Keratinocyte (primary cell): Measurements from ENCODE around the gene MARS1. TPM values are rescaled to one million over a fixed set of nuclear protein-coding genes. Genes with fewer than 3 reads are reported as not detected.

ENCODE experiments used
- DNase-seq: peaks from one replicate; pipeline ENCODE4 v3.0.0-alpha.2; 2011; ENCODE audit warnings: low read depth, missing footprints, low spot score
- FAIRE-seq: peaks from 2 replicates; lab custom pipeline; 2011; peaks lifted over from hg19 to GRCh38; lab: Jason Lieb, UNC
- H2AFZ ChIP-seq: 2 replicates; pipeline ENCODE4 v1.6.0; 2012; ENCODE audit warnings: low read length, control low read depth, inconsistent platforms; ENCODE audit not compliant: control insufficient read depth
- H3K27ac ChIP-seq: 2 replicates; pipeline ENCODE4 v1.5.1; 2011; ENCODE audit warnings: low read length; ENCODE audit not compliant: control insufficient read depth, insufficient read depth
- H3K27me3 ChIP-seq: 3 replicates; pipeline ENCODE4 v1.6.0; 2011; ENCODE audit warnings: low read length; ENCODE audit not compliant: control insufficient read depth, insufficient read depth; ENCODE audit errors: extremely low read depth
- H3K36me3 ChIP-seq, 2 experiments: 2 replicates in 1 of 2; 3 replicates in 1 of 2; pipeline ENCODE4 v1.5.1; 2011; ENCODE audit warnings: low read length in 2 of 2, mild to moderate bottlenecking in 1 of 2; ENCODE audit not compliant: control insufficient read depth in 2 of 2, insufficient read depth in 2 of 2; ENCODE audit errors: extremely low read depth in 1 of 2
- H3K4me1 ChIP-seq: 3 replicates; pipeline ENCODE4 v1.5.1; 2011; ENCODE audit warnings: low read length; ENCODE audit not compliant: control insufficient read depth, insufficient read depth; ENCODE audit errors: extremely low read depth
- H3K4me2 ChIP-seq: 3 replicates; pipeline ENCODE4 v1.6.0; 2011; ENCODE audit warnings: low read depth, low read length; ENCODE audit not compliant: control insufficient read depth, insufficient read depth; ENCODE audit errors: extremely low read depth
- H3K4me3 ChIP-seq, 3 experiments: fragments of 200-600 bp in 1 of 3; sonication (generic) in 1 of 3; 2 replicates in 2 of 3; 3 replicates in 1 of 3; pipeline ENCODE4 v1.5.1; 2011 to 2016; ENCODE audit warnings: low read length in 3 of 3, mild to moderate bottlenecking in 3 of 3, control low read depth in 2 of 3, inconsistent platforms in 1 of 3, low read depth in 1 of 3, mixed read lengths in 1 of 3, mixed run types in 1 of 3, moderate library complexity in 1 of 3; ENCODE audit not compliant: control insufficient read depth in 2 of 3, insufficient read depth in 2 of 3; ENCODE audit errors: extremely low read depth in 1 of 3
- H3K79me2 ChIP-seq: 2 replicates; pipeline ENCODE4 v1.6.0; 2012; ENCODE audit warnings: low read length; ENCODE audit not compliant: control insufficient read depth, insufficient read depth
- H3K9ac ChIP-seq: 3 replicates; pipeline ENCODE4 v1.6.0; 2011; ENCODE audit warnings: low read length; ENCODE audit not compliant: control insufficient read depth, insufficient read depth; ENCODE audit errors: extremely low read depth
- H3K9me1 ChIP-seq: 3 replicates; pipeline ENCODE4 v1.6.0; 2011; ENCODE audit warnings: low read length; ENCODE audit not compliant: control insufficient read depth, insufficient read depth; ENCODE audit errors: extremely low read depth
- H3K9me3 ChIP-seq: 2 replicates; pipeline ENCODE4 v1.5.1; 2012; ENCODE audit warnings: low read depth, low read length; ENCODE audit not compliant: control insufficient read depth
- H4K20me1 ChIP-seq: 3 replicates; pipeline ENCODE4 v1.6.0; 2011; ENCODE audit warnings: low read length; ENCODE audit not compliant: control insufficient read depth, insufficient read depth; ENCODE audit errors: extremely low read depth
- CTCF ChIP-seq, 3 experiments: IDR thresholded peaks in 1 of 3; conservative IDR thresholded peaks in 1 of 3; optimal IDR thresholded peaks in 1 of 3; 2 replicates in 2 of 3; 3 replicates in 1 of 3; pipeline versions ENCODE3 to v1.5.1; 2011; ENCODE audit warnings: low read length in 3 of 3, mild to moderate bottlenecking in 3 of 3, moderate library complexity in 2 of 3, control low read depth in 1 of 3, inconsistent platforms in 1 of 3; ENCODE audit not compliant: insufficient read depth in 2 of 3; ENCODE audit errors: extremely low read depth in 1 of 3
- EZH2 ChIP-seq: IDR thresholded peaks from one replicate; pipeline ENCODE4 v1.6.1; 2012; ENCODE audit warnings: inconsistent platforms, mild to moderate bottlenecking, low read length, moderate library complexity
- dilution Hi-C: fragments of 300-500 bp; cut with MboI; formaldehyde crosslinking; loops from one replicate; pipeline ENCODE4 v1.7.0; 2020; ENCODE audit warnings: low sequenced_read_pairs; ENCODE audit not compliant: extremely low pct_ligation_motif_present
- polyA plus RNA-seq, 5 experiments: library from polyadenylated mRNA; depleted of rRNA in 3 of 5; stranded (reverse) in 3 of 5; stranded (forward) in 1 of 5; unstranded in 1 of 5; fragments of >200 nt; gene quantifications; 1 replicate in 1 of 5; 2 replicates in 3 of 5; 3 replicates in 1 of 5; pipeline versions ENCODE4 v1.2.1 to v1.2.3, GENCODE V29; 2011 to 2012; ENCODE audit warnings: missing spikeins in 2 of 5, low read depth in 1 of 5, low replicate concordance in 1 of 5

MARS1 gene
- polyA plus RNA-seq, 1 donor (not counting 4 experiments of a cell fraction or from before 2014, with no cell fraction given), result 125 TPM

DNA sequence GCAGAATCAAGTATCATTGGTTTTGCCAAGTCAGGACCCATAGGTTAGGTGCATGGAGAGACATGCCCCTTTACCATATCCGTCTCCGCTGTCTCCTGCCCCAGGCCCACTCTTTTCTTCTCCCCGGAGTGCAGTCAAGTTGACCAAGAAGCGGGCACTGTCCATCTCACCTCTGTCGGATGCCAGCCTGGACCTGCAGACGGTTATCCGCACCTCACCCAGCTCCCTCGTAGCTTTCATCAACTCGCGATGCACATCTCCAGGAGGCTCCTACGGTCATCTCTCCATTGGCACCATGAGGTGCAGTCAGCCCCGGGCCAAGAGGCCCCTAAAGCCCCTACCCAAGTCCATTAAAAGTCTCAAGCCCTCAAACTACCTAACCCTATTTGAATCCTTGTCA is 23.3 kb upstream of the MARS1 start:
- peaks cover 15% of the 10 kb centered on the region for H3K4me1 ChIP-seq
- no peaks in the 10 kb centered on the region for H3K36me3 ChIP-seq
- no peak overlapping the region for H3K4me2 ChIP-seq
- no peaks in the 10 kb centered on the region for H4K20me1 ChIP-seq
- FAIRE-seq (no peak), DNase-seq (no peak)
- dilution Hi-C loops, result no loop called here
- no peaks in the 10 kb centered on the region for H3K79me2 ChIP-seq
- H3K9ac ChIP-seq, result no peak overlapping the region
- H3K27ac ChIP-seq, result no peak overlapping the region
- H3K27me3 ChIP-seq, result peaks cover 42% of the 10 kb centered on the region
- H3K4me3 ChIP-seq, result no peak overlapping the region
- no peak overlapping the region for H2AFZ ChIP-seq
- TF ChIP-seq CTCF (optimal IDR thresholded peaks at IDR 0.05 in 1 of 3, IDR thresholded peaks at IDR 0.05 in 1 of 3, conservative IDR thresholded peaks at IDR 0.05 in 1 of 3; ENCODE audit: extremely low read depth in 1 of 3, insufficient read depth in 2 of 3, low read length in 3 of 3) (no peak), EZH2 (no peak)
- no peaks in the 10 kb centered on the region for H3K9me3 ChIP-seq
- no peaks in the 10 kb centered on the region for H3K9me1 ChIP-seq

- Histone ChIP-seq H3K27ac (no peak overlapping the region), H4K20me1 (no peaks in the 10 kb centered on the region), H3K9ac (no peak overlapping the region), H3K4me1 (peaks cover 15% of the 10 kb centered on the region), H3K9me1 (no peaks in the 10 kb centered on the region), H3K4me3 (no peak overlapping the region), H3K9me3 (no peaks in the 10 kb centered on the region), H3K4me2 (no peak overlapping the region), H3K79me2 (no peaks in the 10 kb centered on the region), H3K36me3 (no peaks in the 10 kb centered on the region), H2AFZ (no peak overlapping the region), H3K27me3 (peaks cover 47% of the 10 kb centered on the region)
- DNase-seq (no peak), FAIRE-seq (no peak)
- dilution Hi-C loops, result no loop called here
- TF ChIP-seq CTCF (optimal IDR thresholded peaks at IDR 0.05 in 1 of 3, IDR thresholded peaks at IDR 0.05 in 1 of 3, conservative IDR thresholded peaks at IDR 0.05 in 1 of 3; ENCODE audit: extremely low read depth in 1 of 3, insufficient read depth in 2 of 3, low read length in 3 of 3), result no peak
- TF ChIP-seq EZH2, result no peak
Observed at GRCh38 chr12:57465030-57465746, 22.7 kb upstream of the MARS1 start.
